Glutamatergic neuron (in vitro differentiated cells): ENCODE data around the gene GLDN. TPM values are rescaled to one million over a fixed set of nuclear protein-coding genes. Genes with fewer than 3 reads are reported as not detected.

Source experiments
- DNase-seq: peaks from one replicate; pipeline ENCODE4 v3.0.0; 2022
- H3K27ac Mint-ChIP-seq: one replicate; pipeline ENCODE4 v1.8.0; 2020; ENCODE audit warnings: mild to moderate bottlenecking, mixed read lengths, inconsistent platforms; ENCODE audit not compliant: unreplicated experiment
- H3K27me3 Mint-ChIP-seq: one replicate; pipeline ENCODE4 v1.8.0; 2020; ENCODE audit warnings: mild to moderate bottlenecking, moderate library complexity, mixed read lengths, inconsistent platforms; ENCODE audit not compliant: unreplicated experiment
- H3K36me3 Mint-ChIP-seq: one replicate; pipeline ENCODE4 v1.8.0; 2020; ENCODE audit warnings: mild to moderate bottlenecking, mixed read lengths, inconsistent platforms; ENCODE audit not compliant: unreplicated experiment
- H3K4me1 Mint-ChIP-seq: one replicate; pipeline ENCODE4 v1.8.0; 2020; ENCODE audit warnings: mild to moderate bottlenecking, low read depth, mixed read lengths, inconsistent platforms; ENCODE audit not compliant: unreplicated experiment
- H3K4me3 Mint-ChIP-seq: one replicate; pipeline ENCODE4 v1.8.0; 2020; ENCODE audit warnings: mild to moderate bottlenecking, mixed read lengths, inconsistent platforms; ENCODE audit not compliant: unreplicated experiment
- H3K9me3 Mint-ChIP-seq: one replicate; pipeline ENCODE4 v1.8.0; 2020; ENCODE audit warnings: mild to moderate bottlenecking, moderate library complexity, mixed read lengths, inconsistent platforms; ENCODE audit not compliant: unreplicated experiment
- CTCF ChIP-seq: fragments of 200-600 bp; sonication (generic); IDR thresholded peaks from one replicate; pipeline ENCODE4 v1.5.0; 2021; ENCODE audit not compliant: partially characterized antibody, unreplicated experiment
- total RNA-seq: library from RNA; stranded (reverse); fragmentation: NEBNext Ultra II Directional; extraction: Animal tissue kit (Norgen Biotek cat#: 25700); gene quantifications from one replicate; pipeline ENCODE4 v1.2.1, GENCODE V29; 2021; ENCODE audit not compliant: unreplicated experiment

The GLDN gene
- total RNA-seq, 1 donor from 2014 or later = 0.56 TPM

GRCh38 chr15:51346136-51346535 lies 4.7 kb downstream of the GLDN start:
- Mint-ChIP-seq H3K27ac (no peak overlapping the region), H3K27me3 (no peaks in the 10 kb centered on the region), H3K9me3 (no peaks in the 10 kb centered on the region), H3K36me3 (no peaks in the 10 kb centered on the region), H3K4me1 (peaks cover 18% of the 10 kb centered on the region), H3K4me3 (no peak overlapping the region)
- TF ChIP-seq CTCF = no peak
- no peak for DNase-seq

GRCh38 chr15:51348688-51349087 lies 7.2 kb downstream of the GLDN start:
- Mint-ChIP-seq H3K4me1 (peaks cover 8% of the 10 kb centered on the region), H3K4me3 (no peak overlapping the region), H3K27me3 (no peaks in the 10 kb centered on the region), H3K9me3 (no peaks in the 10 kb centered on the region), H3K36me3 (peaks cover 5% of the 10 kb centered on the region), H3K27ac (no peak overlapping the region)
- DNase-seq = no peak
- TF ChIP-seq CTCF = no peak

GRCh38 chr15:51349156-51349844 lies 7.8 kb downstream of the GLDN start:
- no peaks in the 10 kb centered on the region for H3K9me3 Mint-ChIP-seq
- H3K4me3 Mint-ChIP-seq = no peak overlapping the region
- H3K27ac Mint-ChIP-seq = no peak overlapping the region
- H3K4me1 Mint-ChIP-seq = peaks cover 6% of the 10 kb centered on the region
- no peak for DNase-seq
- H3K36me3 Mint-ChIP-seq = peaks cover 6% of the 10 kb centered on the region
- H3K27me3 Mint-ChIP-seq = no peaks in the 10 kb centered on the region
- no peak for TF ChIP-seq CTCF

- Mint-ChIP-seq H3K9me3 (no peaks in the 10 kb centered on the region), H3K27ac (no peak overlapping the region)
Measured at GRCh38 chr15:51350723-51351122, 9.3 kb downstream of the GLDN start.

More at GRCh38 chr15:51350723-51351122, 9.3 kb downstream of the GLDN start:
- no peaks in the 10 kb centered on the region for H3K4me1 Mint-ChIP-seq
- DNase-seq = no peak
- H3K27me3 Mint-ChIP-seq = no peaks in the 10 kb centered on the region
- H3K36me3 Mint-ChIP-seq = peaks cover 6% of the 10 kb centered on the region
- no peak for TF ChIP-seq CTCF
- no peak overlapping the region for H3K4me3 Mint-ChIP-seq
